Heart left ventricle (tissue), 13 donors: Measurements from ENCODE around the gene TPBGL.

Experiments
- CTCF ChIP-seq, 12 donors: fragments of 200-600 bp; sonication (generic) in 4 of 12; IDR thresholded peaks; one replicate each; pipeline versions ENCODE4 v1.5.0 to v1.8.0; 2018 to 2022; ENCODE audit warnings: antibody characterized with exemption in 12 of 12, mild to moderate bottlenecking in 5 of 12
- POLR2A ChIP-seq, 2 donors: fragments of 450-650 bp; IDR thresholded peaks; one replicate each; pipeline ENCODE4 v1.6.1; 2017; ENCODE audit warnings: antibody characterized with exemption in 2 of 2, mild to moderate bottlenecking in 2 of 2, moderate library complexity in 2 of 2
- donor health status: ischemic (EF 13 %, LVEDD 7.1; RV severe dilation, severe dysfunction).
- donor health status: DM: no; HTN: yes; CAD: no.
- donor health status: DM: no; HTN: no; CAD: no.
- donor health status: ischemic (EF 25% LVEDD 6.9; RV normal size, moderate dysfunction).
- donor health status: ischemic (EF 25% LVEDD 5.7; RV mildly dilated, moderate dysfunction).
- donor health status: ischemic (EF 35%, LVEDD 5.7; RV mildly dilated, moderate dysfunction).
- donor health status: nonischemic (EF 11% LVEDD 7.7; RV severe dilation, severe dysfunction).
- donor health status: DM: yes; HTN: yes; CAD: no.
- donor health status: PGD.
- donor health status: ischemic (EF 29% LVEDD 5.4; RV normal size, mild dysfunction).
- donor health status: nonischemic (EF 23%, LVEDD 6.1; RV moderate dilation, normal function).

- no peak for TF ChIP-seq CTCF (IDR thresholded peaks at IDR 0.05)
- no peak for TF ChIP-seq POLR2A (IDR thresholded peaks at IDR 0.05)
These were observed 29.3 kb downstream of the TPBGL start for GRCh38 chr11:75269896-75270295.
